CD1c-positive myeloid dendritic cell (primary cell): Measurements from ENCODE around the gene SNX6.
"Not testable (repeated sequence)": the region's sequence is repeated elsewhere in the genome, so short reads cannot be mapped to it uniquely, and the experiment has no call there.

Source experiments
- DNase-seq: peaks from one replicate; pipeline ENCODE4 v3.0.0-alpha.2; 2016; ENCODE audit errors: extremely low spot score

The SNX6 gene

GRCh38 chr14:34521071-34521470 lies 108.9 kb downstream of the SNX6 start:
- DNase-seq = not testable (repeated sequence)

DNA sequence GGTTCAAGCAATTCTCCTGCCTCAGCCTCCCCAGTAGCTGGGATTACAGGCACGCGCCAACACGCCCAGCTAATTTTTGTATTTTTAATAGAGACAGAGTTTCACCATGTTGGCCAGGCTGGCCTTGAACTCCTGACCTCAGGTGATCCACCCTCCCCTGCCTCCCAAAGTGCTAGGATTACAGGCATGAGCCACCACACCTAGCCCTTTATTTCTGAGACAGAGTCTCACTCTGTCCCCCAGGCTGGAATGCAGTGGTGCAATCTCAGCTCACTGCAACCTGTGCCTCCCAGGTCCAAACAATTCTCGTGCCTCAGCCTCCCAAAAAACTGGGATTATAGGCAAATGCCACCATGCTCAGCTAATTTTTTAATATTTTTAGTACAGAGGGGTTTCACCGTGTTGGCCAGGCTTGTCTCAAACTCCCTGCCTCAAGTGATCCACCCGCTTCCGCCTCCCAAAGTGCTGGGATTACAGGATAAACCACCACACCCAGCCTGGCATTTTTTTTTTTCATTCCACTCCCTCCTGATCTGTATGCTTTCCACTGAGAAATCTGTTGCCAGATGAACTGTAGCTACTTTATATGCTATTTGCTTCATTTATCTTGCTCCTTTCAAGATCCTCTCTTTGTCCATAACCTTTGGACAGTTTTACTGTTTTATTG lies 109.5 kb downstream of the SNX6 start:
- not testable (repeated sequence) for DNase-seq
